C4-2B (cell line): ENCODE data around the gene DNAJC30.

Experiments
- CTCF ChIP-seq: fragments of 450-650 bp; conservative IDR thresholded peaks from 2 replicates; pipeline ENCODE4 v1.5.1; 2017; ENCODE audit warnings: mild to moderate bottlenecking
- ZFX ChIP-seq: fragments of 450-650 bp; IDR thresholded peaks from 2 replicates; pipeline ENCODE4 v1.6.1; 2017

- TF ChIP-seq CTCF (no peak), ZFX (no peak)
These were observed 34.7 kb upstream of the DNAJC30 start for GRCh38 chr7:73717991-73718405.
